Articular chondrocyte of knee joint (primary cell): ENCODE results near the gene JAK3. TPM values are rescaled to one million over a fixed set of nuclear protein-coding genes. Genes with fewer than 3 reads are reported as not detected.

Experiments
- small RNA-seq: library from RNA; depleted of rRNA; stranded (forward); fragments of <200 nt; gene quantifications from one replicate; pipeline ENCODE3, GENCODE V24; 2012
- total RNA-seq: library from RNA; depleted of rRNA; stranded (reverse); fragments of >200 nt; gene quantifications from 2 replicates; pipeline ENCODE4 v1.2.3, GENCODE V29; 2012

The JAK3 gene
- 3.4 and 3.6 TPM in 2 replicates for total RNA-seq

GRCh38 chr19:17847538-17848366, at the start of gene JAK3:
JAK3 (minus strand) TSS chr19:17847982; CDS start chr19:17844417, 3,565 bp downstream.

GRCh38 chr19:17871878-17872250, 24.1 kb upstream of the JAK3 start, which contains the start of gene SLC5A5:
SLC5A5 (plus strand) TSS chr19:17871945; CDS start chr19:17872320, 375 bp downstream.

GRCh38 chr19:17859533-17860330, 11.9 kb upstream of the JAK3 start, which contains the start of gene RPL18A:
RPL18A (plus strand) TSS chr19:17859910; CDS start chr19:17859957, 47 bp downstream.

GRCh38 chr19:17821190-17821589, 26.6 kb downstream of the JAK3 start, which contains the start of gene INSL3:
INSL3 (minus strand) TSS chr19:17821519; CDS start chr19:17821506, 13 bp downstream.

GRCh38 chr19:17794731-17795494, 52.9 kb downstream of the JAK3 start, which contains the start of gene B3GNT3:
B3GNT3 (plus strand) TSS chr19:17795138; CDS start chr19:17807808, 12,670 bp downstream.

Small RNA genes within 50 kb of the gene (small RNA-seq; reads per million reads assigned to genes)
- gene SNORA68 = not detected

Other genes with a start within 250 kb of the JAK3 start
- under 0.01 TPM in 2 replicates for gene UNC13A, start 159.6 kb downstream of the JAK3 start, total RNA-seq
- 10.8 and 11.1 TPM in 2 replicates for gene MAP1S, start 128.5 kb downstream of the JAK3 start, total RNA-seq
- 0.39 and 0.43 TPM in 2 replicates for gene FCHO1, start 96.5 kb downstream of the JAK3 start, total RNA-seq
- not detected in 2 replicates for gene B3GNT3, start 52.8 kb downstream of the JAK3 start, total RNA-seq
- not detected in 2 replicates for gene INSL3, start 26.5 kb downstream of the JAK3 start, total RNA-seq
- gene RPL18A, start 11.9 kb upstream of the JAK3 start, total RNA-seq = 992 and 1,066 TPM in 2 replicates
- gene SLC5A5, start 24.0 kb upstream of the JAK3 start, total RNA-seq = not detected in 2 replicates
- gene CCDC124, start 85.0 kb upstream of the JAK3 start, total RNA-seq = 24.9 and 27.8 TPM in 2 replicates
- gene KCNN1, start 119.1 kb upstream of the JAK3 start, total RNA-seq = not detected in 2 replicates
- 13.6 and 14.9 TPM in 2 replicates for gene ARRDC2, start 160.2 kb upstream of the JAK3 start, total RNA-seq
- gene IL12RB1, start 239.0 kb upstream of the JAK3 start, total RNA-seq = 0.26 and 0.32 TPM in 2 replicates
- gene MAST3, start 249.8 kb upstream of the JAK3 start, total RNA-seq = 3.8 and 4.3 TPM in 2 replicates